GM12875 (cell line): ENCODE results near the gene PSMD7.

Experiments
- H3K4me3 ChIP-seq: one replicate; pipeline ENCODE4 v1.5.1; 2011; ENCODE audit warnings: low read depth, low read length, control low read depth
- TF ChIP-seq, protein P1 (sequence below): IDR thresholded peaks from 2 replicates; pipeline ENCODE4 v1.5.1; 2011; ENCODE audit warnings: low read depth, mild to moderate bottlenecking, control low read depth, inconsistent platforms, low read length, moderate library complexity, borderline replicate concordance; ENCODE audit not compliant: insufficient read depth

Gene PSMD7

DNA sequence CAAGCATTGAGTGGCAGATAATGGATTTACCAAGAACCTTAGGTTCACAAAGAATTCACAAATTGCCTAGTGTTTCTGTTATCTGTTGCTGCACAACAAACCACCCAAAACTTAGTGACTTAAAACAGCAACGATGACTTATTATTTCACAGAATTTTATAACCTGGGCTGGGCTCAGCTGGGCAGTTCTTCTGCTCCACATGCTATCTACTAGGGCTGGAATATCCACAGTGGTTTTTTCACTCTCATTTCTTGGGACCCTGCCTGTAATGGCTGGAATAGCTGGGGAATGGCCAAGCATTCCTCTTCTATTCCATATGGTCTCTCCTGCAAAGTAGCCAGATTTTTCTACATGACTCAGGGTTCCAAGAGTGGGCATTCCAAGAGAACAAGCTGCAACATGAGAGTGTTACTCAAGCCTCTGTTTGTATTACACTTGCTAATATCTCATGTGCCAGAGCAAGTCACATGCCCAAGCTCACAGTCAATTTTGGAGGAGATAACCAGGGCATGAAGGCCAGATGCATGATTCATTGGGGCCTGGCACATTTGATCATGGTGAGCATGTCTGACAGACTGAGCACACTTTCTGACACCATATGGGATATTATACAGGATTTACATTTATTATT is 4.9 kb upstream of the PSMD7 start:
- TF ChIP-seq, protein P1, sequence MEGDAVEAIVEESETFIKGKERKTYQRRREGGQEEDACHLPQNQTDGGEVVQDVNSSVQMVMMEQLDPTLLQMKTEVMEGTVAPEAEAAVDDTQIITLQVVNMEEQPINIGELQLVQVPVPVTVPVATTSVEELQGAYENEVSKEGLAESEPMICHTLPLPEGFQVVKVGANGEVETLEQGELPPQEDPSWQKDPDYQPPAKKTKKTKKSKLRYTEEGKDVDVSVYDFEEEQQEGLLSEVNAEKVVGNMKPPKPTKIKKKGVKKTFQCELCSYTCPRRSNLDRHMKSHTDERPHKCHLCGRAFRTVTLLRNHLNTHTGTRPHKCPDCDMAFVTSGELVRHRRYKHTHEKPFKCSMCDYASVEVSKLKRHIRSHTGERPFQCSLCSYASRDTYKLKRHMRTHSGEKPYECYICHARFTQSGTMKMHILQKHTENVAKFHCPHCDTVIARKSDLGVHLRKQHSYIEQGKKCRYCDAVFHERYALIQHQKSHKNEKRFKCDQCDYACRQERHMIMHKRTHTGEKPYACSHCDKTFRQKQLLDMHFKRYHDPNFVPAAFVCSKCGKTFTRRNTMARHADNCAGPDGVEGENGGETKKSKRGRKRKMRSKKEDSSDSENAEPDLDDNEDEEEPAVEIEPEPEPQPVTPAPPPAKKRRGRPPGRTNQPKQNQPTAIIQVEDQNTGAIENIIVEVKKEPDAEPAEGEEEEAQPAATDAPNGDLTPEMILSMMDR = no peak
- H3K4me3 ChIP-seq = no peak overlapping the region

DNA sequence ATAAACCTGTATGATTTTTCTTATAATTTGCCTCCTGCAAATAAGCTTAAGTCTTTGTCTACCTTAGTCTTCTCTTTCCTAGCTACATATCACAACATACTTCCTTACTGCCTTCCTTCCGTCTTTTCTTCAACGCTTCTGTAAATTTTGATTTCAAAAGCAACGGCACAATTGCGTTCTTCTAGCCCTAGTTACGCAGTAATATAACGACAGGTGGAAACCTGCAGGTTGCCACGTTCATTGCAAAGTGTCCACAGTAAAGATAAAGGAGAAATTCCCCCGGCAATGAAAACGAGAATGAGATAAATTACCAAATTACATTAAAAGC is 546 bp upstream of the PSMD7 start:
- TF ChIP-seq, protein P1 = no peak
- H3K4me3 ChIP-seq = peak overlapping the region; percentile 77

DNA sequence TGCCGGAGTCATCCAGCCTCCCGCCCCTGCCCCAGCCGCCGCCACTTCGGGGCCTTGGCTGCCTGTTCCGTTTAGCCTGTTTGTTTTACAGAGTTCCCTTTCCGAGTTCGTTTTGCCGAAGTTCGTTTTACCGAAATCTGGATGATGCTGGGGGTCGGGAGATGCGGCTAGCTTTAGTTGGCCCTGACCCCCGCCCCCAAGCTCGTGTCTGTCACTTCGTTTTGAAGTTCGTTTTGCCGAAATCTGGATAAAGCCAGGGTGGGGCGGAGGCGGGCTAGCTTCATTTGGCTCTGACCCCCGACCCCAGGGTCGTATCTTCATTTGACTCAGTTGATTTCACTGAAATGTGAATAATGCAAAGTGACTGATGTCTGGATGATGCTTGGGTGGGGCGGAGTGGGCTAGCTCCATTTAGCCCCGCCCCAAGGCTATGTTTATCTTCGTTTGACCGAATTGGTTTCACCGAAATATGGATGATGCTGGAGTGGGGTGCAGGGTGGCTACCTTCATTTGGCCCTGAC is 591 bp downstream of the PSMD7 start:
- TF ChIP-seq, protein P1 = no peak
- peak overlapping the region; percentile 77 for H3K4me3 ChIP-seq

DNA sequence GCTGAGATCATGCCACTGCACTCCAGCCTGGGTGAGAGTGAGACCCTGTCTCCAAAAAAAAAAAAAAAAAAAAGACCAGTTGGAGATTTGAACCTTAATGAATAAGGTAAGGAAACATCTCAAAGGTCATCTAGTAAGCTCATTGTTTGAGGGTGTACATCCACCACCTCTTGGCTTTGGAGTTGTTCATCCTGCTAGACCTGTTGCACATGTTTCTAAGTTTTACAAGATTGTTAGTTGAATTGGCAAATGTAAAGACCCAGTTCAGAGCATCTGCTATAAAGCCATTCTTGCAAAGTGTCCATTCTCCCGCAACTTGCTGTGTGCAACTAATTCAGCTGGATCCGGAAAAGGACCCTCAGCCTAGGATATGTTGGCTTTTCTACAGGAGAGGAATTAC is 1.5 kb downstream of the PSMD7 start:
- H3K4me3 ChIP-seq = no peak overlapping the region
- TF ChIP-seq, protein P1 = no peak

DNA sequence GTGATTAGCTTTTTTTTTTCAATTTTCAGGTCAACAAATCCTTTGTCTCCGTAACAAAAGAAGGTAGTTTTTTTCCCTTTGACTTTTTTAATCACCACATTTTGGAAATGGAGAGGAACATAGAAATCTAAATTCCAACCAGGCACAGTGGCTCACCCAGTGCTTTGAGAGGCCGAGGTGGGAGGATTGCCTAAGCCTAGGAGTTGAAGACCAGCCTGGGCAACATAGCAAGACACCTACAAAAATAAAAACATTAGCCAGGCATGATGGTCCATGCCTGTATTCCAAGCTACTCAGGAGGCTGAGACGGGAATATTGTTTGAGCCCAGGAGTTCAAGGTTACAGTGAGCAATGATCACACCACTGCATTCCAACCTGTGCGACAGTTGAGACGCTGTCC is 5.7 kb downstream of the PSMD7 start:
- H3K4me3 ChIP-seq = no peak overlapping the region
- TF ChIP-seq, protein P1 = no peak

DNA sequence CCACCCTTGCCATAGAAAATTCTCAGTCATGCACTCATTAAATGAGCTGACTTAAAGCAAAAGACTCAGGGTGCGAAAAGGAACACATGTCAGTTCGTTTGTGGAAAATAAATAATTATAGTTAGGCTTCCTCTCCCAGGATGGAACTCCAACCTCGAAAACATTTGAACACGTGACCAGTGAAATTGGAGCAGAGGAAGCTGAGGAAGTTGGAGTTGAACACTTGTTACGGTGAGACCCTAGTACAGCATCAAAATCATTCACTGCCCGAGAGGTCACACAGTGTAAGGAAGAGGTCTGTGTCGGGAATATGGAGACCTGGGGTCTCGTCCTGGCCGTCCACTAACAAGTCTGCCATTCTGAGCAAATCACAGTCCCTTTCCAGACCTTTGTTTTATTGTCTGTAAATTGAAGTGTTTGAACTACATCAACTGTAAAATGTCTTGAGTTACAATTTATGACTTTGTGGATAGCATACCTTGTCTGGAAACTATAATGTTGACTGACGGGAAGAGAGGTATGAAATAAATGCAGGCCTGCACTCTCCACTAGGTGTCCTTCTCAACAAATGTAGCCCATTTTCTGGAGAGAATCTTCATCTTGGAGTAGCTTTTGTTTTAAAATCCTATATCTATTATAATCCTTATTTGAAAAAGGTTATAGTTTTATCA is 7.7 kb downstream of the PSMD7 start:
- no peak overlapping the region for H3K4me3 ChIP-seq
- TF ChIP-seq, protein P1 = 0 out of 2 replicates have a peak, but pooled peaks have one; percentile 12

DNA sequence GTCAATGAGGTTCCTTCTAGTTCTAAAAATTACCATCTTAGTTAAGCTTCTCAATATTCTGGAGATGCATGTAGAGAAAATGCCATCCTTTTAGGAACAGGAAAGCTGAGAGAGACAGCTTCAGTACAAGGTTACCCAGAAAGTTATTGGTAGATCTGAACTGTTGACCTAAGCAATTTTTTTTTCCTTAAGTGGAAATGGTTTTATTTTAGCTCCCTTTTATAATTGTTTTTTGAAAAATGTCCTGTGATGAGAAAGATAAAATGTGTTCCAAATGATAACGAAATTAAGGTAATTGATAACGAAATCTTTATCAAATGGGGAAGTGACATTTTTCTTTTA is 8.2 kb downstream of the PSMD7 start:
- TF ChIP-seq, protein P1 = no peak
- H3K4me3 ChIP-seq = no peak overlapping the region
